WERI-Rb-1 (cell line): ENCODE results near the gene ELMO3.
A peak's percentile ranks its signal among the peaks of the same experiment; 100 is the strongest.

Experiments
- DNase-seq: peaks from one replicate; pipeline ENCODE4 v3.0.0-alpha.2; 2020
- H3K27ac ChIP-seq: fragments of 250-450 bp; sonication (Bioruptor Pico); 2 replicates; pipeline ENCODE4 v1.5.1; 2020; ENCODE audit warnings: mild to moderate bottlenecking, moderate library complexity
- H3K27me3 ChIP-seq: fragments of 250-450 bp; sonication (Bioruptor Pico); 2 replicates; pipeline ENCODE4 v1.5.1; 2021; ENCODE audit warnings: mild to moderate bottlenecking, low read depth, moderate library complexity; ENCODE audit not compliant: insufficient read depth, severe bottlenecking
- H3K36me3 ChIP-seq: fragments of 250-450 bp; sonication (Bioruptor Pico); 2 replicates; pipeline ENCODE4 v1.5.1; 2020; ENCODE audit warnings: mild to moderate bottlenecking, moderate library complexity
- H3K4me3 ChIP-seq: 2 replicates; pipeline ENCODE4 v1.5.1; 2011; ENCODE audit warnings: low read depth, mild to moderate bottlenecking, control low read depth, low read length
- H3K9me3 ChIP-seq: fragments of 250-450 bp; sonication (Bioruptor Pico); 2 replicates; pipeline ENCODE4 v1.5.1; 2021; ENCODE audit warnings: mild to moderate bottlenecking, moderate library complexity; ENCODE audit not compliant: severe bottlenecking
- CTCF ChIP-seq: IDR thresholded peaks from 2 replicates; pipeline ENCODE4 v1.5.1; 2011; ENCODE audit warnings: low read depth, mild to moderate bottlenecking, control low read depth, inconsistent platforms, low read length

The ELMO3 gene

DNA sequence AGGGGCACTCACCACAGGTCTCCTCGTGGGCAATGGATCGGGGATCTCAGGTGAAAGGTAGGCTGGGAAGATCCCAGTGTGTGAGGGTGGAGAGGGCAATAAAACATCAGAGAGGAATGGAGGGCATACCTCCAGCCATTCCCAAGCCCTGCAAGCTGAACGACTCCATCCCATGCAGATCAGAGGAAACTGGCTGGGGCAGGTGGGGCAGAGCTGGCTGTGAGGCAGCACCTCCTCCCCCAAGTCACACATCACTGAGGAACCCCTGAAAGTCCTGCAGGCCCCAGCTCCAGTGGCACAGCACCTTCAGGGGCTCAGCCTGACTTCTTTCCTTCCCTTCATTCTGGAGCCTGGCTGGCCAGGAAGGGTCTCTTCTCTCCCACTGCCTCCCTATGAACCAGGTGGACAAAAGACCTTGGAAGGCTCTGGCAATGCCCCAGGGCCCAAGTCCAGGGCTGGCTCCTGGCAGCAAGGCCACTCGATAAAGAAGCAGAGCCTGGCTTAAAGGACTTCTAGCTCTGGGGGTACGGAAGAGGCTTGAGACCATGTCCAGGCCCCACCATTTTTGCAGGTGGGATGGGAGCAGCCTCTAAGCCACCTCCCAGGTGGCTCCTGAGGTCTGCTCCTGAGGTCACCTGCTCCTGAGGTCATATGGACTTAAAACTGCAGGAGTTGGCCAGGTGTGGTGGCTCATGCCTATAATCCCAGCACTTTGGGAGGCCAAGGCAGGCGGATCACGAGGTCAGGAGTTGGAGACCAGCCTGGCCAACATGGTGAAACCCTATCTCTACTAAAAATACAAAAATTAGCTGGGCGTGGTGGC lies 14.5 kb downstream of the ELMO3 start:
- H3K9me3 ChIP-seq, result no peaks in the 10 kb centered on the region
- no peaks in the 10 kb centered on the region for H3K27me3 ChIP-seq
- no peak for TF ChIP-seq CTCF
- no peak overlapping the region for H3K27ac ChIP-seq
- no peak for DNase-seq
- H3K4me3 ChIP-seq, result no peak overlapping the region
- H3K36me3 ChIP-seq, result no peaks in the 10 kb centered on the region

- Histone ChIP-seq H3K4me3 (no peak overlapping the region), H3K27ac (no peak overlapping the region), H3K9me3 (no peaks in the 10 kb centered on the region), H3K36me3 (no peaks in the 10 kb centered on the region), H3K27me3 (no peaks in the 10 kb centered on the region)
- no peak for TF ChIP-seq CTCF
- no peak for DNase-seq
Observed at GRCh38 chr16:67215706-67216105, 16.8 kb downstream of the ELMO3 start.

GRCh38 chr16:67216612-67217490 lies 17.9 kb downstream of the ELMO3 start:
- no peak for DNase-seq
- no peaks in the 10 kb centered on the region for H3K27me3 ChIP-seq
- H3K27ac ChIP-seq, result no peak overlapping the region
- H3K36me3 ChIP-seq, result no peaks in the 10 kb centered on the region
- no peak overlapping the region for H3K4me3 ChIP-seq
- no peaks in the 10 kb centered on the region for H3K9me3 ChIP-seq
- no peak for TF ChIP-seq CTCF

- Histone ChIP-seq H3K9me3 (no peaks in the 10 kb centered on the region), H3K27ac (no peak overlapping the region), H3K27me3 (no peaks in the 10 kb centered on the region), H3K36me3 (peaks cover 6% of the 10 kb centered on the region), H3K4me3 (no peak overlapping the region)
- no peak for TF ChIP-seq CTCF
- no peak for DNase-seq
Observed at GRCh38 chr16:67223992-67224391, 25.1 kb downstream of the ELMO3 start.

DNA sequence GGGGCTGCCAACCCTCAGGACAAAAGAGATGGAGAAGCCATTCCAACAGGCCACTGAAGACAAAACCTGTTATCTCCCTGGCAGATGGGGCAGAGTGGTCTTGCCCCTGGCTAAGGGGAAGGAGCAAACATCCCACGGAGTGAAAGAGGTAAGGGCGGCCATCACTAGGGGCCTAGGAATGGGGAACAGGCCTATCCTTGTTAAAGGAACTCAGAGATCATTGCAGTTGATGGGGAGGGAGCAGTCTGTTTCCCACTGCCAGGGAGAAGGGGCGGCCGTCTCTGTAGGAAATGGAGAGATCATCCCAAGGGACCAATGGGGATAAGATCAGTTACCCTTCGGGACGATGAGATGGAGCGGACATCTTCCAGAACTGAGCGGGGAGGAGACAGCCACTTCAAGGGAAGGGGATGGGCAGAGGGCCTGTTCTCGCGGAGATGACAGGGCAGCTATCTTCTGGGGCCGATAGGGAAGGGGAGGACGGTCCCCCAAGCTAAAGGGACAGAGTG lies 27.4 kb downstream of the ELMO3 start:
- peaks cover 29% of the 10 kb centered on the region for H3K36me3 ChIP-seq
- no peak for TF ChIP-seq CTCF
- H3K4me3 ChIP-seq, result peak overlapping the region; percentile 91
- H3K27ac ChIP-seq, result peak overlapping the region; percentile 40
- no peaks in the 10 kb centered on the region for H3K27me3 ChIP-seq
- DNase-seq, result no peak
- no peaks in the 10 kb centered on the region for H3K9me3 ChIP-seq
